Measurements from ENCODE around the gene ZNF679.

GRCh38 chr7:64277630-64278029 lies 49.4 kb downstream of the ZNF679 start:
- TF ChIP-seq JUN (IDR thresholded peaks at IDR 0.05) (no peak), CTCF (IDR thresholded peaks at IDR 0.05) (no peak), CBX8 (IDR thresholded peaks at IDR 0.05) (no peak), USF2 (IDR thresholded peaks at IDR 0.05) (no peak), CEBPB (IDR thresholded peaks at IDR 0.05) (no peak), POLR2A (IDR thresholded peaks at IDR 0.05; ENCODE audit: low read length) (no peak), MAZ (IDR thresholded peaks at IDR 0.05; ENCODE audit: borderline replicate concordance, low read depth, low read length) (no peak), BHLHE40 (IDR thresholded peaks at IDR 0.05; ENCODE audit: low read depth, low read length) (no peak), HOXA7 (CRISPR knock-in tag; IDR thresholded peaks at IDR 0.05) (no peak)
- TF ChIP-seq, protein P1, sequence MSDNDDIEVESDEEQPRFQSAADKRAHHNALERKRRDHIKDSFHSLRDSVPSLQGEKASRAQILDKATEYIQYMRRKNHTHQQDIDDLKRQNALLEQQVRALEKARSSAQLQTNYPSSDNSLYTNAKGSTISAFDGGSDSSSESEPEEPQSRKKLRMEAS (IDR thresholded peaks at IDR 0.05) = no peak

Data from A549 (cell line).